GM21447 (cell line): ENCODE results near the gene ANKS1B.

Experiments
- ATAC-seq: cut with Tn5 transposase; IDR thresholded peaks from one replicate; pipeline ENCODE4 v1.9.1; 2021; ENCODE audit not compliant: unreplicated experiment

ANKS1B gene

DNA sequence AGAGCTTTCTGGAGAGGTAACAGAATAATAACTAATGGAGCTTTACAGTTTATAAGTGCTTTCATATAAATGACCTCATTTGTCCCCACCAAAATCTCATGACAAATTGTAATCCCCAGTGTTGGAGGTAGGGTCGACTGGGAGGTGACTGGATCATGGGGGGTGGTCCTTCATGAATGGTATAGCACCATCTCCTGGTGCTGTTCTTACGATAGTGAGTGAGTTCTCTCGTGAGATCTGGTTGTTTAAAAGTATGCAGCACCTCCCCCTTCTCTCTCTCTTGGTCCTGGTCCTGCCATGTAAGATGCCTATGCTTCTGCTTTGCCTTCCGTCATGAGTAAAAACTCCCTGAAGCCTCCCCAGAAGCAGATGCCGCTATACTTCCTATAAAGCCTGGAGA, 760.5 kb downstream of the ANKS1B start:
- no peak for ATAC-seq

DNA sequence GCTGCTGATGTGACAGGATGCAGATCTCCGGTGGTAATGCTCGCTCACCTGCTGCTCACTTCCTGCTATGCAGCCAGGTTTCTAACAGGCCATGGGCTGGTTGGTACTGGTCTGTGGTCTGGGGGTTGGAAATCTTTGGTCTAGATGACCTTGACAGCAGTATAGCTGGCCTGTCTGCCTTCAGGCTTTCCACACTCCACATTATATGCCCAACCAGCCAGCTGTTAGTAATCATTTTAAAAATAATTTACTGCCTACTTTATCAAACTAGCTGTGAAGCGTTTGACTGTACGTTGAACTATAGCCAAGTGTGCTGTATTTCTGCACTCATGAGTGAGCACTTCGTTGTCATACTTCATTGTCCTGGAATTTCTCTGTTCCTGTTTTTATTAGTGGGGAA, 761.2 kb downstream of the ANKS1B start:
- ATAC-seq = no peak

DNA sequence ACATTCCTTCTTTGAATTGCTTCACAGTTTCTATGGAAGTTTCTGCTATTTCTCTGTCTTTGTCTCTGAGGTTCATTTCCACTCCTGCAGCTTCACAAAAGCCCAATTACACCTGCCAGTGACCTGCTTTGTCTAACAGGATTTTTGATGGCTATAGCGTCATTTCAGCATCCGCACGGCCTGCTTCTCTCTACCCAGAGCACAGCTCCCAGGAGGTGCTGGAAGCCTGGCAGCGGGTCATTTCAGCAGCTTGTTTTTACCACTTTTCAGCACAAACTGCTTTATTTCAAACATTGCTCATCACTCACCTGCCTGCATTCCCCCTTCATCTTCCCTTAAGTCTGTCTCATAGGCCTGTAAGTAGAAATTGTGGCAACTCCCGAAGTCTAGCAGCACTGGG, 771.7 kb downstream of the ANKS1B start:
- ATAC-seq = no peak

- ATAC-seq = no peak
Observed at GRCh38 chr12:99212275-99212674, 772.5 kb downstream of the ANKS1B start.

- ATAC-seq = no peak
Observed at GRCh38 chr12:99205111-99205510, 779.6 kb downstream of the ANKS1B start.

- ATAC-seq = no peak
Observed at GRCh38 chr12:99201906-99202645, 782.7 kb downstream of the ANKS1B start.

- ATAC-seq = no peak
Observed at GRCh38 chr12:99200711-99201384, 783.9 kb downstream of the ANKS1B start.

- ATAC-seq = no peak
Observed at GRCh38 chr12:99195474-99195873, 789.3 kb downstream of the ANKS1B start.

DNA sequence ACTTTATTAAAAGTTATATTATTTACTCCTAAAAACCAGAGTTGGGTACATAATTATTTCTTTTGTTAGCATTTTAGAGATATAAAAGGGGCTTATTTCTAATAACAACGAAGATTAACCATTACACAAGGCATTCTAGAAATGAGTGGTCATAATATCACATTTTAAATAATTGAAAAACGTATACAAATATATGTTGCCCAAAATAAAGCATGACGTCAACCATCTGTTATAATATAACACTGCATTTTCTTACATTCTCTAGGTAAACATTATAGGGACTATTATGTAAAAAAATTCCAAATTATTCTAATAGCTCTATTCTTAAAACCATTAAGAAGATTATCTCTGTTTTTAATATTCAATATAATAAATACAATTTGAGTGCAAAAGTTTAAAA, 792.2 kb downstream of the ANKS1B start:
- ATAC-seq = no peak

GRCh38 chr12:99176871-99177270, 807.9 kb downstream of the ANKS1B start:
- ATAC-seq = no peak

GRCh38 chr12:99170461-99170860, 814.3 kb downstream of the ANKS1B start:
- no peak for ATAC-seq

DNA sequence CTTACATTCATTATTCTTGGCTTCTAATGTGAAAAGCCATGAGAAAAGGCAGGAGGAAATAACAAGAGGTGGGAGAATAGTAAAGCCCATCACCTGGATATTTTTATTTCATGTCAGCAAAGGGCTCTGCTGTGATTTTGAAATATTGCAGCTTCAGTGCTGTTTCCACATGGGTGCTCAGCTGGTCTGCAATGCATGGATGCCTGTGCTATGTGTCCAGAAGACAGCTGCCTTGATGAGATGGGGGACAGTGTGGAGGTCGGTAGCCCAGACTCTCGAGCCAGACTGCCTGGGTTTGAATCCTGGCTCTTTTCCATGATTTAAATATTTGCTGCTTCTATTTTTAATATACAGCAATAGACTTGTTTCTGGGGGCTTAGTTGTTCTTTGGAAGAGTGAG, 814.7 kb downstream of the ANKS1B start:
- ATAC-seq = no peak

- no peak for ATAC-seq
Observed at GRCh38 chr12:99157946-99158345, 826.8 kb downstream of the ANKS1B start.

- ATAC-seq = no peak
Observed at GRCh38 chr12:99154983-99155336, 829.8 kb downstream of the ANKS1B start.

GRCh38 chr12:99154216-99154982, 830.3 kb downstream of the ANKS1B start:
- no peak for ATAC-seq

DNA sequence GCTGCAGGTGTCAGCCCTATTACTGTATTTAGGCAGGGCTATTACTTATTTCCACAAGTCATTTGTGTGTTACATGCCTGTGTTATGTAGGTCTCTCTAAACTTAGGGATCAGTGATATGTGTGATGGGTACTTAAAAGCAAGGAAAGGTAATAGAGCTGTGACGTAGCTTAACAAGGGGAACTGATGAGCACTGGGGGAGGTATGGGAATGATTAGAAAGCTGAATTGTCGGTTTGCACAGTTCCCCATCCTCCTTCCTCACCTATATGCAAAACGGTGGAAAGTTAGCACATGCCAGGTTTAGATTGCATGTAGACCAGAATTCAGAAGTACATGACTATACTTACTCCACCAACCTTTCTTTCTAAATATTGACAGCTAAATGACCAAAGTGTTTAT, 831.4 kb downstream of the ANKS1B start:
- ATAC-seq = no peak

GRCh38 chr12:99152337-99152736, 832.4 kb downstream of the ANKS1B start:
- ATAC-seq = no peak

DNA sequence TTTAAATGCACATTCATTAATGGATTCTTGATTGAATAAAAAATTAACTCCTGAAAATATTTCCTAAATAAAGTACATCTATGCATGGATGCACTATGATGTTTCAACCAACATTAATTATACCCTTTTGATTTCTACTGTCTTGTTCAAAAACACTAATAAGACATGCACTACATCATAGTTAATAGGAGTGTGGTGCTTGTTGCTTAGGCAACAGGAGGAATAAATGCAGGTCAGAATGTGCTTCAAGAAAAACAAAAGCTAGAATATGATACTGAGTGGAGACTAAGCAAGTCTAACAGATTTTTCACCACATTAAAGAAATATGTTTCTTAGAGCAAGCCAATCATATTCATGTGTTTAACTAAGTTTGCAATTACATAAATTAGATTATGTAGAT, 833.0 kb downstream of the ANKS1B start:
- ATAC-seq = no peak

DNA sequence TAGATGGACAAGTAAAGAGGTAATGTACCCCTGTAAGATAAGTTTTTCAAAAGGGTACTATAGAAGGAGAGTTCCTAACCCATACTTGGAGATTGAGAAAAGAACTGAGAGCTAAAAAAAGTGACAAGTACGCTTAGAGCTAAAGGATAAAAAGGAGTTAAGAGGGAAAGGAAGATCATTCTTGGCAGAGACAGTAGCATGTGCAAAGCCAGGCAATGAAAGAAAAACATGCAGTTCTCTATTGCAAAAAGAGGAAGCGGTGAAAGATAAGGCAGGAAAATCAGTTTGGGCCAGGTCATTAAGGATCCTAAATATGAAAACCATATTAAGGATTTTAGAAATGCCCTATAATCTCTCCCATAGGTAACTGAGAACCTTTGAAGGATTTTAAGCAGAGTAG, 837.6 kb downstream of the ANKS1B start:
- no peak for ATAC-seq

DNA sequence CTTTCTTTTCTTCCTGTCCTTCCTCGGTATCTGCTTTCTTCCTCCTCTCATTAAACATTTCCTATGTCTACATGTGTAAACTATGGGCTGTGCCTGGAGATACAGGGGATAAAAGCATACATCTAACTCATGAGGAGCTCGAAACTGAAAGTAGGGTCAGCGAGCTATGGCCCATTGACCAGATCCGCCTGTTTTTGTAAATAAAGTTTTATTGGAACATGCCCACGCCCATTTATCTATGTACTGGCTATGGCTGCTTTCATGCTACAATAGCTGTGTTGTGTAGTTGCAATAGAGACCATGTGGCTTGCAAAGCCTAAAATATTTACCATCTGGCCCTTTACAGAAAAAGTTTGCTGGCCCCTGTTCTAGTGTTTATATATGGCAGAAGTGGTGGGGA, 838.0 kb downstream of the ANKS1B start:
- no peak for ATAC-seq

DNA sequence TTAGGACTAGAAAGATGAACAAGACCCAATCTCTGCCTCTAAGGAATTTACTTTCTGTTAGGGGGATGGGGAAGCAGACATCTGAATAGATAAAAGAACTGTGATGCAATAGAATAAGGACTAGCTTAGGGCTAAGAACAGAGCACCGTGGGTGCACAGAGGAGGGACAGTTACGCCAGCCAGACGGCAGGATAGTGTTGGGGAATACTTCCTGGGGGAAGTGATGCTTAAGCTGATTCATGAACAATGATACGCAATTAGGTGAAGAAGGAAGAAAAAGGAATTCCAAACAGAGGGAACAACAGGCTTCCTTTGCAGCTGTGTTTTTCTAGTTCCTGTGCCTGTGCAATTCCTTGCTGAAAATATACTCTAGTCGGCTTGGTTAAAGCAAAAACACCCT, 838.6 kb downstream of the ANKS1B start:
- ATAC-seq = no peak

DNA sequence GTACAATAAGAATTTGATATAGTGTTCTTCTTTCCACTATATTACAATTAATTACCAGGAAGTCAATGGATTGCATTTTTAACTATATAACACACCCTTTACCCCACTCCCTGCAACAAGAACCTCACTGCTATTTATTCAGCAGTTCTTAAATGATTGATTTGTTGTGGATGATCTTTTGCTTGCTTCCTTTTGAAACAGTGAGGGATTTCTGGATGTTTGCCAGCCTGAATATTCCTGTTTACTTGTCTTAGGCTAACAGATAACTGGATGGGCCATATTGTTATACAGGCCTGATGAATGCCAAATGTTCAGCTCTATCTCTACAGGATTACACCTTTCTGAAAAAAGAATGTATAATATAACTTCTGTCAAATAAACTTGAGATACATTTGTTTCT, 842.1 kb downstream of the ANKS1B start:
- ATAC-seq = no peak
